Measurements from ENCODE around the gene SIK3. TPM values are rescaled to one million over a fixed set of nuclear protein-coding genes. Genes with fewer than 3 reads are reported as not detected.

The SIK3 gene
- total and polyA plus RNA-seq, 2 experiments from 2014 or later, result 6.1 to 33.9 TPM

DNA sequence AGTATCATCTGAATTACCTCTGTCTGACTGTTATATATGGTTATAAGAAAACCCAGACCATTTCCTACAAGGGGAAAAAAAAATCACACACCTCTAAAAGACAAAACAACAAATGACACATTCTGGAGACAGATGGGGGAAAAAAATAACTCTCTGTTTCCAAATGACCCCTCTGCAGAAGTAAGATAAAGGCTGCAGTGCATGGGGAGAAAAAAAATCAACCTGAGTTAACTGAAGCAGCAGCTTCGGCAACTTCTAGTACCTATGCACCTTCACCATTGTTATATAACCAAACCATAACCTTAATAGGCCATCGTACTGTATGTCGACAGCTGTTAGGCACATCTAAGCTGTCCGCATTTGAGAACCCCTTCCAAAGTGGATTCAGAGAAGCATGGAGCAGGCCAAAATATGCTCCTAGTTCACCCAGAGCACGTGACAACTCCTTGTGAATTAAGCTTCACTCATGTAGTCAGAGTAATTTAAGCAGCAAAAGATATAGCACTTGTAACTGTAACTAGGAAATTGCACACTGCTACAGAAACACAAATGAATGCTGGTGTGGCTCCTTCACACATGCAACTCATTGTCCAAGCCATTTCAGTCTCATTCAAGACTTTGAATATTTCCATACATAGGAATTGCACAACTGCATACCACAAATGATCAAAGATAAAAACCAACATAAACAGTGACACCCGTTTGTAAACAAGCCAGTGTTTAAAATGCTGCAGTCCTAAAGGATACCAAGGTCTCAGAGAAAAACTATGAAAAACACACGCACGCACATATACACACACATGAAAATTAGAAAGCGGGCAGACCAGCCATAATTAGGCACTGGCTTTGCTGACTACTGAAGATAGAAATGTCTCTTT lies 2.7 kb downstream of the SIK3 start:
- Mint-ChIP-seq H3K4me1 (peaks cover 33% of the 10 kb centered on the region), H3K4me3 (peak overlapping the region; percentile 92; the same call in 1 of the 3 replicates), H3K27ac (no peak overlapping the region), H3K27me3 (ENCODE audit: insufficient read depth, low read depth, poor library complexity) (peaks cover 13% of the 10 kb centered on the region), H3K36me3 (ENCODE audit: low read depth) (peaks cover 15% of the 10 kb centered on the region), H3K9me3 (no peaks in the 10 kb centered on the region; the same call in 1 of the 3 replicates)
- Histone ChIP-seq H3F3A (replicated peaks; ENCODE audit: low read depth) (no peaks in the 10 kb centered on the region), H3K36me3 (ENCODE audit: insufficient read depth) (no peaks in the 10 kb centered on the region), H3K9me2 (ENCODE audit: insufficient read depth) (no peaks in the 10 kb centered on the region), H3K4me1 (ENCODE audit: insufficient read depth) (peaks cover 23% of the 10 kb centered on the region), H3K27me3 (ENCODE audit: insufficient read depth) (no peaks in the 10 kb centered on the region), H2AFZ (no peak overlapping the region), H3K79me2 (replicated peaks; ENCODE audit: insufficient read depth) (peaks cover 73% of the 10 kb centered on the region), H3K4me2 (peak overlapping the region; percentile 95), H4K20me1 (replicated peaks; ENCODE audit: insufficient read depth) (peaks cover 29% of the 10 kb centered on the region), H3K27ac (ENCODE audit: low read depth) (no peak overlapping the region), H3K4me3 (peak overlapping the region; percentile 92)
- DNase-seq (ENCODE audit: low spot score) (no peak), ATAC-seq (no peak)
- TF ChIP-seq CREB1 (CRISPR knock-in tag; IDR thresholded peaks at IDR 0.05; ENCODE audit: low read depth) (no peak), STAT1 (IDR thresholded peaks at IDR 0.05; ENCODE audit: unreplicated experiment) (no peak), ZNF331 (CRISPR knock-in tag; IDR thresholded peaks at IDR 0.05; ENCODE audit: low read depth) (no peak)
- TF ChIP-seq, protein P1, sequence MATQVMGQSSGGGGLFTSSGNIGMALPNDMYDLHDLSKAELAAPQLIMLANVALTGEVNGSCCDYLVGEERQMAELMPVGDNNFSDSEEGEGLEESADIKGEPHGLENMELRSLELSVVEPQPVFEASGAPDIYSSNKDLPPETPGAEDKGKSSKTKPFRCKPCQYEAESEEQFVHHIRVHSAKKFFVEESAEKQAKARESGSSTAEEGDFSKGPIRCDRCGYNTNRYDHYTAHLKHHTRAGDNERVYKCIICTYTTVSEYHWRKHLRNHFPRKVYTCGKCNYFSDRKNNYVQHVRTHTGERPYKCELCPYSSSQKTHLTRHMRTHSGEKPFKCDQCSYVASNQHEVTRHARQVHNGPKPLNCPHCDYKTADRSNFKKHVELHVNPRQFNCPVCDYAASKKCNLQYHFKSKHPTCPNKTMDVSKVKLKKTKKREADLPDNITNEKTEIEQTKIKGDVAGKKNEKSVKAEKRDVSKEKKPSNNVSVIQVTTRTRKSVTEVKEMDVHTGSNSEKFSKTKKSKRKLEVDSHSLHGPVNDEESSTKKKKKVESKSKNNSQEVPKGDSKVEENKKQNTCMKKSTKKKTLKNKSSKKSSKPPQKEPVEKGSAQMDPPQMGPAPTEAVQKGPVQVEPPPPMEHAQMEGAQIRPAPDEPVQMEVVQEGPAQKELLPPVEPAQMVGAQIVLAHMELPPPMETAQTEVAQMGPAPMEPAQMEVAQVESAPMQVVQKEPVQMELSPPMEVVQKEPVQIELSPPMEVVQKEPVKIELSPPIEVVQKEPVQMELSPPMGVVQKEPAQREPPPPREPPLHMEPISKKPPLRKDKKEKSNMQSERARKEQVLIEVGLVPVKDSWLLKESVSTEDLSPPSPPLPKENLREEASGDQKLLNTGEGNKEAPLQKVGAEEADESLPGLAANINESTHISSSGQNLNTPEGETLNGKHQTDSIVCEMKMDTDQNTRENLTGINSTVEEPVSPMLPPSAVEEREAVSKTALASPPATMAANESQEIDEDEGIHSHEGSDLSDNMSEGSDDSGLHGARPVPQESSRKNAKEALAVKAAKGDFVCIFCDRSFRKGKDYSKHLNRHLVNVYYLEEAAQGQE (IDR thresholded peaks at IDR 0.05; ENCODE audit: unreplicated experiment), result no peak

DNA sequence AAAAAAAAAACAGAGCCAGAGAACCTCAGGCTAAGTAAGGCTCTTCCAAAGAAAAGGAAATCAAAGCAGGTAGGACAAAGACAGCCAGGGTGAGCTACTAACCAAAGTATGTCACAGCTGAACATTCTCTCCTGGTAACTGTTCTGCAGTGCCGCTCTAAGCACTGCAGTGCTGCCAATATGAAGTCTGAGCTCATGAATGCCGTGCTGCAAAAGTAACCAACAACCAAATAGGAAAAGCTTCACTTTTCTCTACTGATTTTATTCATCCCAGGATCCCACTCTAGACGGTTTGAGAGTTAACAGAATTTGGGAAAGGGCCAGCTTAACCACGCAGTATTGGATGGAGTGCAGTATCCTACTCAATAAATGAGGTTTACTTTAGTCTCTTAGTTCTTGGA lies 3.5 kb downstream of the SIK3 start:
- DNase-seq (ENCODE audit: low spot score) (peak; percentile 34), ATAC-seq (no peak)
- Histone ChIP-seq H3K4me2 (no peak overlapping the region), H3K4me1 (ENCODE audit: insufficient read depth) (peaks cover 23% of the 10 kb centered on the region), H3K9me2 (ENCODE audit: insufficient read depth) (no peaks in the 10 kb centered on the region), H3K27ac (ENCODE audit: low read depth) (no peak overlapping the region), H3K4me3 (no peak overlapping the region), H3K79me2 (replicated peaks; ENCODE audit: insufficient read depth) (peaks cover 80% of the 10 kb centered on the region), H2AFZ (no peak overlapping the region), H3F3A (replicated peaks; ENCODE audit: low read depth) (no peaks in the 10 kb centered on the region), H3K36me3 (ENCODE audit: insufficient read depth) (no peaks in the 10 kb centered on the region), H3K27me3 (ENCODE audit: insufficient read depth) (no peaks in the 10 kb centered on the region), H4K20me1 (replicated peaks; ENCODE audit: insufficient read depth) (peaks cover 34% of the 10 kb centered on the region)
- Mint-ChIP-seq H3K27me3 (ENCODE audit: insufficient read depth, low read depth, poor library complexity) (peaks cover 12% of the 10 kb centered on the region), H3K36me3 (ENCODE audit: low read depth) (peaks cover 15% of the 10 kb centered on the region), H3K9me3 (no peaks in the 10 kb centered on the region; the same call in 1 of the 3 replicates), H3K4me1 (peaks cover 33% of the 10 kb centered on the region), H3K4me3 (no peak overlapping the region), H3K27ac (no peak overlapping the region)
- no peak for TF ChIP-seq ETS1 (IDR thresholded peaks at IDR 0.05)
- TF ChIP-seq EZH2 (IDR thresholded peaks at IDR 0.05; ENCODE audit: low read depth, unreplicated experiment), result no peak
- TF ChIP-seq EZH2phosphoT487 (IDR thresholded peaks at IDR 0.05; ENCODE audit: unreplicated experiment), result no peak
- no peak for TF ChIP-seq ZNF331 (CRISPR knock-in tag; IDR thresholded peaks at IDR 0.05; ENCODE audit: low read depth)
- no peak for TF ChIP-seq CREB1 (CRISPR knock-in tag; IDR thresholded peaks at IDR 0.05; ENCODE audit: low read depth)
- TF ChIP-seq POLR2AphosphoS5 (IDR thresholded peaks at IDR 0.05; ENCODE audit: low read depth), result no peak
- TF ChIP-seq STAT1 (IDR thresholded peaks at IDR 0.05; ENCODE audit: unreplicated experiment), result no peak
- no peak for TF ChIP-seq ZNF114 (CRISPR knock-in tag; IDR thresholded peaks at IDR 0.05)
- TF ChIP-seq JUNB (IDR thresholded peaks at IDR 0.05; ENCODE audit: unreplicated experiment), result no peak
- no peak for TF ChIP-seq NANOG (IDR thresholded peaks at IDR 0.05; ENCODE audit: borderline replicate concordance)
- TF ChIP-seq, protein P2, sequence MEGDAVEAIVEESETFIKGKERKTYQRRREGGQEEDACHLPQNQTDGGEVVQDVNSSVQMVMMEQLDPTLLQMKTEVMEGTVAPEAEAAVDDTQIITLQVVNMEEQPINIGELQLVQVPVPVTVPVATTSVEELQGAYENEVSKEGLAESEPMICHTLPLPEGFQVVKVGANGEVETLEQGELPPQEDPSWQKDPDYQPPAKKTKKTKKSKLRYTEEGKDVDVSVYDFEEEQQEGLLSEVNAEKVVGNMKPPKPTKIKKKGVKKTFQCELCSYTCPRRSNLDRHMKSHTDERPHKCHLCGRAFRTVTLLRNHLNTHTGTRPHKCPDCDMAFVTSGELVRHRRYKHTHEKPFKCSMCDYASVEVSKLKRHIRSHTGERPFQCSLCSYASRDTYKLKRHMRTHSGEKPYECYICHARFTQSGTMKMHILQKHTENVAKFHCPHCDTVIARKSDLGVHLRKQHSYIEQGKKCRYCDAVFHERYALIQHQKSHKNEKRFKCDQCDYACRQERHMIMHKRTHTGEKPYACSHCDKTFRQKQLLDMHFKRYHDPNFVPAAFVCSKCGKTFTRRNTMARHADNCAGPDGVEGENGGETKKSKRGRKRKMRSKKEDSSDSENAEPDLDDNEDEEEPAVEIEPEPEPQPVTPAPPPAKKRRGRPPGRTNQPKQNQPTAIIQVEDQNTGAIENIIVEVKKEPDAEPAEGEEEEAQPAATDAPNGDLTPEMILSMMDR (conservative IDR thresholded peaks at IDR 0.05; ENCODE audit: low read depth in 2 of 2), result no peak

All from GM23338 (cell line).